CD14-positive monocyte (primary cell): ENCODE results near the gene CEBPB. TPM values are rescaled to one million over a fixed set of nuclear protein-coding genes. Genes with fewer than 3 reads are reported as not detected.

Experiments
- DNase-seq, 3 donors: peaks; one replicate each; pipeline ENCODE4 v3.0.0-alpha.2; 2011 to 2022
- H2AFZ ChIP-seq: 2 replicates; pipeline ENCODE4 v1.6.0; 2012; ENCODE audit warnings: mild to moderate bottlenecking, low read depth, low read length, inconsistent platforms; ENCODE audit not compliant: insufficient read depth, poor library complexity, severe bottlenecking
- H3K27ac ChIP-seq, 2 donors: 1 replicate in 1 of 2; 2 replicates in 1 of 2; pipeline ENCODE4 v1.5.1; 2012 to 2013; ENCODE audit warnings: low read length in 2 of 2, control low read depth in 1 of 2, inconsistent platforms in 1 of 2, low read depth in 1 of 2, mild to moderate bottlenecking in 1 of 2
- H3K27me3 ChIP-seq, 2 donors: one replicate each; pipeline versions ENCODE4 v1.6.0 to v1.6.1; 2011 to 2013; ENCODE audit warnings: low read length in 2 of 2; ENCODE audit not compliant: control insufficient read depth in 2 of 2, insufficient read depth in 2 of 2
- H3K36me3 ChIP-seq, 2 donors: replicated peaks in 1 of 2; 1 replicate in 1 of 2; 2 replicates in 1 of 2; pipeline versions ENCODE4 v1.5.1 to v1.6.1; 2012 to 2013; ENCODE audit warnings: low read length in 2 of 2, control low read depth in 1 of 2, inconsistent platforms in 1 of 2, mild to moderate bottlenecking in 1 of 2; ENCODE audit not compliant: insufficient read depth in 2 of 2, control insufficient read depth in 1 of 2
- H3K4me1 ChIP-seq, 2 donors: 1 replicate in 1 of 2; 2 replicates in 1 of 2; pipeline versions ENCODE4 v1.5.1 to v1.6.1; 2012 to 2013; ENCODE audit warnings: low read length in 2 of 2, control low read depth in 1 of 2, inconsistent platforms in 1 of 2, mild to moderate bottlenecking in 1 of 2, moderate library complexity in 1 of 2; ENCODE audit not compliant: insufficient read depth in 2 of 2, control insufficient read depth in 1 of 2
- H3K4me2 ChIP-seq: replicated peaks from 2 replicates; pipeline ENCODE3; 2012; ENCODE audit warnings: low read length, moderate library complexity, mild to moderate bottlenecking; ENCODE audit not compliant: poor library complexity, severe bottlenecking; ENCODE audit errors: extremely low read depth
- H3K4me3 ChIP-seq, 3 experiments: fragments of 200-600 bp in 1 of 3; sonication (generic) in 1 of 3; replicated peaks in 1 of 3; 1 replicate in 2 of 3; 2 replicates in 1 of 3; pipeline ENCODE4 v1.5.1; 2011 to 2013; ENCODE audit warnings: low read length in 3 of 3, mild to moderate bottlenecking in 3 of 3, control low read depth in 2 of 3, low read depth in 2 of 3, inconsistent platforms in 1 of 3, moderate library complexity in 1 of 3
- H3K79me2 ChIP-seq: 2 replicates; pipeline ENCODE4 v1.6.0; 2012; ENCODE audit warnings: mild to moderate bottlenecking, control low read depth, inconsistent platforms, low read length, moderate library complexity; ENCODE audit not compliant: insufficient read depth
- H3K9ac ChIP-seq: 2 replicates; pipeline ENCODE4 v1.6.0; 2017; ENCODE audit warnings: low read length, mild to moderate bottlenecking; ENCODE audit not compliant: insufficient read depth, poor library complexity, severe bottlenecking
- H3K9me3 ChIP-seq, 2 donors: replicated peaks in 1 of 2; 1 replicate in 1 of 2; 2 replicates in 1 of 2; pipeline versions ENCODE4 v1.5.1 to v1.6.1; 2012 to 2013; ENCODE audit warnings: low read length in 2 of 2, control low read depth in 1 of 2; ENCODE audit not compliant: control insufficient read depth in 1 of 2, insufficient read depth in 1 of 2
- H4K20me1 ChIP-seq: 2 replicates; pipeline ENCODE4 v1.6.0; 2012; ENCODE audit warnings: mild to moderate bottlenecking, low read length, control low read depth, moderate library complexity; ENCODE audit not compliant: insufficient read depth
- H3K27ac Mint-ChIP-seq, 7 donors: one replicate each; pipeline ENCODE4 v1.8.0; 2020; ENCODE audit warnings: mild to moderate bottlenecking in 7 of 7, mixed read lengths in 7 of 7, moderate library complexity in 6 of 7, inconsistent platforms in 2 of 7
- H3K27me3 Mint-ChIP-seq, 3 donors: one replicate each; pipeline ENCODE4 v1.8.0; 2021 to 2022; ENCODE audit warnings: low read depth in 3 of 3, mild to moderate bottlenecking in 3 of 3, mixed read lengths in 3 of 3, moderate library complexity in 3 of 3, inconsistent platforms in 1 of 3
- H3K36me3 Mint-ChIP-seq, 2 donors: one replicate each; pipeline ENCODE4 v1.8.0; 2020; ENCODE audit warnings: mixed read lengths in 2 of 2, inconsistent platforms in 1 of 2, mild to moderate bottlenecking in 1 of 2
- H3K4me1 Mint-ChIP-seq: one replicate; pipeline ENCODE4 v1.8.0; 2020; ENCODE audit warnings: mild to moderate bottlenecking, mixed read lengths
- H3K4me3 Mint-ChIP-seq, 2 donors: one replicate each; pipeline ENCODE4 v1.8.0; 2020; ENCODE audit warnings: mild to moderate bottlenecking in 2 of 2, mixed read lengths in 2 of 2, moderate library complexity in 1 of 2
- H3K9me3 Mint-ChIP-seq, 7 donors: one replicate each; pipeline ENCODE4 v1.8.0; 2020 to 2022; ENCODE audit warnings: mixed read lengths in 7 of 7, mild to moderate bottlenecking in 6 of 7, moderate library complexity in 6 of 7, inconsistent platforms in 2 of 7
- CTCF ChIP-seq: fragments of 200-600 bp; IDR thresholded peaks from one replicate; pipeline ENCODE4 v1.8.0; 2022; ENCODE audit warnings: antibody characterized with exemption, mild to moderate bottlenecking
- WGBS: methylation state at CpG from one replicate; pipeline ENCODE4 v1.1.5; 2013; ENCODE audit warnings: missing lambda C conversion rate; ENCODE audit not compliant: insufficient coverage; 5-methylcytosine and 5-hydroxymethylcytosine counted together
- intact Hi-C, 2 donors: fragments of 100-400 bp; cut with micrococcal nuclease; formaldehyde crosslinking; loops; one replicate each; pipeline versions ENCODE4 v1.15.0 to v1.15.1; 2023
- polyA plus RNA-seq, 3 donors: library from polyadenylated mRNA; depleted of rRNA in 1 of 3; unstranded in 2 of 3; stranded (reverse) in 1 of 3; fragments of 300-500 nt in 2 of 3; fragments of >200 nt in 1 of 3; fragmentation: Illumina TruSeq in 2 of 3; gene quantifications; 1 replicate in 2 of 3; 2 replicates in 1 of 3; pipeline ENCODE4 v1.2.3, GENCODE V29; 2012 to 2021

The CEBPB gene
- polyA plus RNA-seq, 3 donors = 52.4 to 445 (median 80.8) TPM

- Mint-ChIP-seq H3K9me3 (peaks cover 0 to 3% (median 0%) of the 10 kb centered on the region in 7 donors), H3K27me3 (peaks cover 0 to 12% (median 1%) of the 10 kb centered on the region in 3 donors), H3K4me1 (peaks cover 57% of the 10 kb centered on the region), H3K27ac (peak overlapping the region in 2 of 7 donors; percentile 51 to 53), H3K4me3 (no peak overlapping the region), H3K36me3 (no peaks in the 10 kb centered on the region)
- intact Hi-C loops = loop anchor here in 1 of 2 donors (2.0 kb wide), 1 partner anchor 13 kb away; no protein-coding TSS in a partner anchor
- Histone ChIP-seq H3K27me3 (no peaks in the 10 kb centered on the region), H3K9me3 (no peaks in the 10 kb centered on the region), H3K4me2 (no peak overlapping the region), H3K79me2 (no peaks in the 10 kb centered on the region), H4K20me1 (no peaks in the 10 kb centered on the region), H3K36me3 (no peaks in the 10 kb centered on the region), H3K27ac (no peak overlapping the region), H3K4me1 (peaks cover 32 to 38% of the 10 kb centered on the region in 2 donors), H2AFZ (no peak overlapping the region), H3K4me3 (no peak overlapping the region), H3K9ac (no peak overlapping the region)
- WGBS = 65% methylated on average over 4 of the region's 7 CpGs
- DNase-seq = peak in 1 of 3 donors; percentile 3
- no peak for TF ChIP-seq CTCF
These were observed 23.0 kb downstream of the CEBPB start for GRCh38 chr20:50213531-50214106.

- H3K4me2 ChIP-seq = peak overlapping the region; percentile 11
- H3K4me3 ChIP-seq = no peak overlapping the region
- H2AFZ ChIP-seq = no peak overlapping the region
- Mint-ChIP-seq H3K4me1 (peaks cover 65% of the 10 kb centered on the region), H3K4me3 (peak overlapping the region in 1 of 2 donors; percentile 63), H3K36me3 (peaks cover under 1% of the 10 kb centered on the region in 2 donors), H3K9me3 (peaks cover under 1 to 4% (median under 1%) of the 10 kb centered on the region in 7 donors), H3K27me3 (peaks cover 0 to 17% (median 1%) of the 10 kb centered on the region in 3 donors), H3K27ac (peak overlapping the region in 6 of 7 donors; percentile 35 to 81 (median 47))
- H3K9me3 ChIP-seq = peaks cover 0 to 2% of the 10 kb centered on the region in 2 donors
- no peak for DNase-seq
- no peak for TF ChIP-seq CTCF
- intact Hi-C loops = loop anchor here in 1 of 2 donors (2.0 kb wide), 1 partner anchor 14 kb away; no protein-coding TSS in a partner anchor
- H3K9ac ChIP-seq = no peak overlapping the region
- H4K20me1 ChIP-seq = no peaks in the 10 kb centered on the region
- no peaks in the 10 kb centered on the region for H3K79me2 ChIP-seq
- peaks cover 40 to 46% of the 10 kb centered on the region in 2 donors for H3K4me1 ChIP-seq
- H3K36me3 ChIP-seq = no peaks in the 10 kb centered on the region
- no peaks in the 10 kb centered on the region for H3K27me3 ChIP-seq
- no peak overlapping the region for H3K27ac ChIP-seq
- 96% methylated on average over 4 of the region's 9 CpGs for WGBS
These were observed 23.8 kb downstream of the CEBPB start for GRCh38 chr20:50214226-50215024.
